ENCODE results near the gene EIF4A3.
A peak's percentile ranks its signal among the peaks of the same experiment; 100 is the strongest.

EIF4A3 gene

GRCh38 chr17:80146121-80147034 is 550 bp downstream of the EIF4A3 start:
- peak overlapping the region; percentile 77 for H3K4me3 ChIP-seq (ENCODE audit: low read length)
- no peaks in the 10 kb centered on the region for H3K36me3 ChIP-seq (ENCODE audit: control insufficient read depth, insufficient read depth, low read length)
- H3K4me1 ChIP-seq (ENCODE audit: control insufficient read depth, insufficient read depth, low read length) = peaks cover 9% of the 10 kb centered on the region
- peak overlapping the region; percentile 78 for H3K9ac ChIP-seq (ENCODE audit: low read length)
- no peaks in the 10 kb centered on the region for H3K9me3 ChIP-seq (ENCODE audit: control insufficient read depth, low read length)
- H3K27me3 ChIP-seq (ENCODE audit: control insufficient read depth, insufficient read depth, low read length) = no peaks in the 10 kb centered on the region

DNA sequence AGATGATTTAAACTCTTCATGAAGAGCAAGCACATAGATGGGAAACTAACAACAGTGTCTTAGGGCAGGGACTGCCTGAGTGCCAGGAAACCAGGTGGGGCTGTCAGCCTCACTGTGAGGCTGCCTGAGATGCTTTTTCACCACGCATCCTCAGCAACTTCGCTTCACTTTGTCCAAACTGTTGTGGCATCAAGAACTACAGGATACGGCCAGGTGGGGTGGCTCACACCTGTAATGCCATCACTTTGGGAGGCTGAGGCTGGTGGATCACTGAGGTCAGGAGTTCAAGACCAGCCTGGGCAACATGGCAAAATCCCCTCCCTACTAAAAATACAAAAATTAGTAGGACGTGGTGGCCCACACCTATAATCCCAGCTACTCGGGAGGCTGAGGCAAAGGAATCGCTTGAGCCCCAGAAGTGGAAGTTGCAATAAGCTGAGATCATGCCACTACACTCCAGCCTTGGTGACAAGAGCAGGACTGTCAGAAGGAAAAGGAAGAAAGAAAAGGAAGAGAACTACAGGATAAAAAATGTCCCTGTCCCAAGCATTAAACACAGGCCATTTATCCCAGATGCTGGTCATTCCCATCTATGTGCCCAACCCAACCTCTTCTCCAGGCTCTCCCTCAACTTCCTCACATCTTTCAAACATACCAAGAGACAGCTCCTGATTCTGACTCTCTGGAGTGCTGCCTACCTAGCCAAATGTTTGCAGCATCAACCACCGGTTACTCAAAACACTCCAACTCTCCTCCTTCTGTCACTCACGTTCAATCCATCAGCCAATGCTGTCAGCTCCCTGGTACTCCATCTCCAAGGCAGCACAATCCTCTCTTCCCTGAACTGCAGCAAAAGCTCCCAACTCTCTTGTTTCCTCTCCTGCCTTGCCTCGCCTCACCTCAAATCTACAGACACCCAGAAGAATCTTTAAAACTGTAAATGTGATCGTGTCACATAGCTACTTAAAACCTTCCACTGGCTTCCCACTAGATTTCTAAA is 1.6 kb downstream of the EIF4A3 start:
- Histone ChIP-seq H3K36me3 (ENCODE audit: control insufficient read depth, insufficient read depth, low read length) (no peaks in the 10 kb centered on the region), H3K27me3 (ENCODE audit: control insufficient read depth, insufficient read depth, low read length) (no peaks in the 10 kb centered on the region), H3K9me3 (ENCODE audit: control insufficient read depth, low read length) (no peaks in the 10 kb centered on the region), H3K9ac (ENCODE audit: low read length) (peak overlapping the region; percentile 78), H3K4me3 (ENCODE audit: low read length) (peak overlapping the region; percentile 77), H3K4me1 (ENCODE audit: control insufficient read depth, insufficient read depth, low read length) (peaks cover 9% of the 10 kb centered on the region)

DNA sequence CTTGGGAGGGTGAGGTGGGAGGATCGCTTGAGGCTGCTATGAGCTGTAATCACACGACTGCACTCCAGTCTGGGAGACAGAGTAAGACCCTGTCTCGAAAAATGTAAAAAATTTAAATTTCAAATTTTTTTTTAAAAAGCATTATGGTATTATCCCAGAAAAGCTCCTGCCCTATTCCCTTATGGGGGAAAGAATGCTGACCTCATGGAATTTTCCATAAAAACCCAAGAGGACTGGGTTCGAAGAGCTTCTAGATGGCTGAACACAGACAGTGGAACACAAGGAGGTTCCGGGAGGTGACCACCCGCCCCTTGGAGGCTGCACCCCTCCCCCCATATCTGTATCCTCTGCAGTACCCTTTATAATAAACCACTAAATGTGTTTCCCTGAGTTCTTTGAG is 4.0 kb downstream of the EIF4A3 start:
- no peaks in the 10 kb centered on the region for H3K9me3 ChIP-seq (ENCODE audit: control insufficient read depth, low read length)
- no peak overlapping the region for H3K4me3 ChIP-seq (ENCODE audit: low read length)
- H3K9ac ChIP-seq (ENCODE audit: low read length) = no peak overlapping the region
- no peaks in the 10 kb centered on the region for H3K27me3 ChIP-seq (ENCODE audit: control insufficient read depth, insufficient read depth, low read length)
- H3K4me1 ChIP-seq (ENCODE audit: control insufficient read depth, insufficient read depth, low read length) = peaks cover 6% of the 10 kb centered on the region
- peaks cover 7% of the 10 kb centered on the region for H3K36me3 ChIP-seq (ENCODE audit: control insufficient read depth, insufficient read depth, low read length)

DNA sequence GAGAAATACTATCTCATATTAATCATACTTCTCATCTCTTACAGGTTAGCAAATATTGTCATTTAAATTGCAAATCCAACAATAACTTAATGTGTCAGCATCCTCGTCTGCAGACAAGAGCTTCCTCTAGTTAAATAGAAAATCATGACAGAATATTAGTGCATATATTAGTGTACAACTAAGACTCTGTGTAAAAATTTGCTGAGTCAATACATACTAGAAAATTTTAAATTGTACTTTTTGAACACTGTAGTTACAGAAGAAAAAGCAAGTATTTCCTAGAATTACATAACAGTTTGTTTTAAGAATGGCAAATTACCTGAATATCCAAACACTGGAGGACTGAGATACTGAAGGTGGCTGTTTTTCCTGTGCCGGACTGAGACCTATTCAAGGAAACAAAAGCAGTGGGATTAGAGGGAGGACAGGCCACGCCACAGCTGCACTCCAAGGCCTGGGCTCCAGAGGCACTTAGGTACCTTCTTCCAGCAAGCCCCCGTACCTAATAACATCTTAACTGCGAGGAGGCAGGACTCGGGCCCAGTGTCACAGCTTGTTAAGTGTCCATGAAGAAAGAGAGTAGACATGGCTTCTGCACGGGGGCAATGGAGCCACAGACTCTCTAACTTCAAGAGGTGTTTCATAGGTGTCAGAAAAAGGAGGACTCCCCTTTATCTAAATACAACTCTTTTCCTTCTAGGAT is 5.3 kb downstream of the EIF4A3 start:
- peaks cover 14% of the 10 kb centered on the region for H3K36me3 ChIP-seq (ENCODE audit: control insufficient read depth, insufficient read depth, low read length)
- H3K27me3 ChIP-seq (ENCODE audit: control insufficient read depth, insufficient read depth, low read length) = no peaks in the 10 kb centered on the region
- no peak overlapping the region for H3K9ac ChIP-seq (ENCODE audit: low read length)
- no peak overlapping the region for H3K4me3 ChIP-seq (ENCODE audit: low read length)
- peaks cover 5% of the 10 kb centered on the region for H3K4me1 ChIP-seq (ENCODE audit: control insufficient read depth, insufficient read depth, low read length)
- H3K9me3 ChIP-seq (ENCODE audit: control insufficient read depth, low read length) = no peaks in the 10 kb centered on the region

- Histone ChIP-seq H3K9ac (ENCODE audit: low read length) (no peak overlapping the region), H3K4me1 (ENCODE audit: control insufficient read depth, insufficient read depth, low read length) (no peaks in the 10 kb centered on the region), H3K27me3 (ENCODE audit: control insufficient read depth, insufficient read depth, low read length) (no peaks in the 10 kb centered on the region), H3K9me3 (ENCODE audit: control insufficient read depth, low read length) (no peaks in the 10 kb centered on the region), H3K4me3 (ENCODE audit: low read length) (no peak overlapping the region), H3K36me3 (ENCODE audit: control insufficient read depth, insufficient read depth, low read length) (peaks cover 14% of the 10 kb centered on the region)
Measured at GRCh38 chr17:80138856-80139426, 8.0 kb downstream of the EIF4A3 start.

DNA sequence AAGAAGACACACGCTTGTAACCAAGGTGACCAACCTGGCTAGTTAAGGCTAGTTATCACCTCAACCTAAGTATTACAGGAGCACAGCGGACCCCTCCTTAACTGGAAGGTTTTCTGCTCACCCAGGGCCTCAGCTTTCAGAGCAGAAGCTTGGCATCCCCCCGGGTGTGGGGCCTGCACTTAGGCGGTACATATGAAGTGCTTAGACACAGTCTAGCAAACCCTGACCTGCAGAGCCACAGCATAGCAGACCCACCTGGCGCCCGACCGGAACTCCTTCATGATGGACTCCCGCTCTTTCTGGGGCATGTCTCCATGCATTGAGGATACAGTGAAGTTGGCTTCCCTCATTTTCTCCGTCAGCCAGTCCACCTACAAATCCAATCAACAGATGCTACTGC is 9.8 kb downstream of the EIF4A3 start:
- H3K4me1 ChIP-seq (ENCODE audit: control insufficient read depth, insufficient read depth, low read length) = no peaks in the 10 kb centered on the region
- no peak overlapping the region for H3K4me3 ChIP-seq (ENCODE audit: low read length)
- H3K9ac ChIP-seq (ENCODE audit: low read length) = no peak overlapping the region
- H3K27me3 ChIP-seq (ENCODE audit: control insufficient read depth, insufficient read depth, low read length) = no peaks in the 10 kb centered on the region
- no peaks in the 10 kb centered on the region for H3K9me3 ChIP-seq (ENCODE audit: control insufficient read depth, low read length)
- peaks cover 14% of the 10 kb centered on the region for H3K36me3 ChIP-seq (ENCODE audit: control insufficient read depth, insufficient read depth, low read length)

DNA sequence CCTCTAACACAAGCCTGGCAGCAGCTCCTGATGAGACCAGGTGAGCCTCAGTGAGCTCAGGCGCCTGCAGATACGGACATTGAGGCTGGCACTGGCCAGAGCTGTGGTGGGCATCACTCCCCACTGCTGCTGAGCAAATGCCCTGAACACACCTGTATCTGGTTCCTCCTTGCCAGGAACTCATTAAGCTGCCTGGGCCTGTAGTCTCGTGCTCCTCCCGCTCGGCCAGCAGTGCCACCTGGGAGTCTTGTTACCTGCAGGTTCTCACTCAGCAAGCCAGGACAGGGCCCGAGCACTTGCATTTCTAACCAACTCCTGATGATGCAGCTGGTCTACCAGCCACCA is 13.3 kb downstream of the EIF4A3 start:
- no peak overlapping the region for H3K9ac ChIP-seq (ENCODE audit: low read length)
- H3K27me3 ChIP-seq (ENCODE audit: control insufficient read depth, insufficient read depth, low read length) = no peaks in the 10 kb centered on the region
- H3K4me1 ChIP-seq (ENCODE audit: control insufficient read depth, insufficient read depth, low read length) = no peaks in the 10 kb centered on the region
- peaks cover 6% of the 10 kb centered on the region for H3K36me3 ChIP-seq (ENCODE audit: control insufficient read depth, insufficient read depth, low read length)
- H3K4me3 ChIP-seq (ENCODE audit: low read length) = no peak overlapping the region
- H3K9me3 ChIP-seq (ENCODE audit: control insufficient read depth, low read length) = no peaks in the 10 kb centered on the region

- peaks cover 6% of the 10 kb centered on the region for H3K36me3 ChIP-seq (ENCODE audit: control insufficient read depth, insufficient read depth, low read length)
- no peak overlapping the region for H3K9ac ChIP-seq (ENCODE audit: low read length)
- H3K9me3 ChIP-seq (ENCODE audit: control insufficient read depth, low read length) = no peaks in the 10 kb centered on the region
- no peaks in the 10 kb centered on the region for H3K27me3 ChIP-seq (ENCODE audit: control insufficient read depth, insufficient read depth, low read length)
- no peak overlapping the region for H3K4me3 ChIP-seq (ENCODE audit: low read length)
- no peaks in the 10 kb centered on the region for H3K4me1 ChIP-seq (ENCODE audit: control insufficient read depth, insufficient read depth, low read length)
Measured at GRCh38 chr17:80132906-80133625, 13.9 kb downstream of the EIF4A3 start.

GRCh38 chr17:80130992-80131391 is 15.9 kb downstream of the EIF4A3 start:
- Histone ChIP-seq H3K4me3 (ENCODE audit: low read length) (no peak overlapping the region), H3K9ac (ENCODE audit: low read length) (no peak overlapping the region), H3K36me3 (ENCODE audit: control insufficient read depth, insufficient read depth, low read length) (no peaks in the 10 kb centered on the region), H3K4me1 (ENCODE audit: control insufficient read depth, insufficient read depth, low read length) (no peaks in the 10 kb centered on the region), H3K9me3 (ENCODE audit: control insufficient read depth, low read length) (no peaks in the 10 kb centered on the region), H3K27me3 (ENCODE audit: control insufficient read depth, insufficient read depth, low read length) (no peaks in the 10 kb centered on the region)

DNA sequence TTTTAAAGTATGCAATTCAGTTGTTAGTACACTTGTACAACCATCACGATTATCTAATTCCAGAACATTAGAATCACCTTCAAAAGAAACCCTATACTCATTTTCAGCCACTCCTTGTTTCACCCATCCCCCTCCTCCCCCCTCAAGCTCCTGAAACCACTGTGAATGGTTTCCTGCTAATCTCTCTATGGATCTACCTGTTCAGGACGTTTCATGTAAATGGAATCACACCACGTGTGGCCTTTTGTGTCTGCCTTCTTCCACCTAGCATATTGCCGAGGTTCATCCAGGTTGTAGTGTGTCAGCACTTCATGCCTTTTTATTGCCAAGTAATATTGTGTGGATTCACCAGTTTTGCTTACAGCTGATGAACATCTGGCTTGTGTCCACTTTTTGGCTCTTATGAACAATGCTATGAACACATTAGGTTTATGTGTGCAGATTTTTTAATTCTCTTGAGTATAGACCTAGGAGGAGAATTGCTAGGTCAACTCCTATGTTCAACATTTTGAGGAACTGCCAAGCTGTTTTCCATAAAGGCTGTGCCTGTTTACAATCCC is 17.8 kb downstream of the EIF4A3 start:
- H3K4me1 ChIP-seq (ENCODE audit: control insufficient read depth, insufficient read depth, low read length) = no peaks in the 10 kb centered on the region
- no peak overlapping the region for H3K4me3 ChIP-seq (ENCODE audit: low read length)
- H3K36me3 ChIP-seq (ENCODE audit: control insufficient read depth, insufficient read depth, low read length) = no peaks in the 10 kb centered on the region
- H3K27me3 ChIP-seq (ENCODE audit: control insufficient read depth, insufficient read depth, low read length) = no peaks in the 10 kb centered on the region
- H3K9me3 ChIP-seq (ENCODE audit: control insufficient read depth, low read length) = no peaks in the 10 kb centered on the region
- no peak overlapping the region for H3K9ac ChIP-seq (ENCODE audit: low read length)

DNA sequence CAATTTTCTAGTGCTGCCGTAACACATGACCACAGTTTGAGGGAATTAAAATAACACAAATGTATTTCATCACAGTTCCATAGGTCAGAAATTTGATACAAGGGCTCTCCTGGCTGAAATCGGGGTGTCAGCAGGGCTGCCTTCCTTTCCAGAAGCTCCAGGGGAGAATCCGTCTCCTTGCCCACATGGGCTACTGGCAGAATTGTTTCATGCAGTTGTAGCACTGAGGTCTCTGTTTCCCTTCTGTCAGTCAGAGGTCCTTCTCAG is 20.5 kb downstream of the EIF4A3 start:
- H3K36me3 ChIP-seq (ENCODE audit: control insufficient read depth, insufficient read depth, low read length) = no peaks in the 10 kb centered on the region
- no peak overlapping the region for H3K4me3 ChIP-seq (ENCODE audit: low read length)
- H3K9ac ChIP-seq (ENCODE audit: low read length) = no peak overlapping the region
- H3K4me1 ChIP-seq (ENCODE audit: control insufficient read depth, insufficient read depth, low read length) = no peaks in the 10 kb centered on the region
- no peaks in the 10 kb centered on the region for H3K9me3 ChIP-seq (ENCODE audit: control insufficient read depth, low read length)
- no peaks in the 10 kb centered on the region for H3K27me3 ChIP-seq (ENCODE audit: control insufficient read depth, insufficient read depth, low read length)
